SJCRH30 (cell line): ENCODE results near the gene SOWAHD. TPM values are rescaled to one million over a fixed set of nuclear protein-coding genes. Genes with fewer than 3 reads are reported as not detected.
"Not testable (repeated sequence)": the region's sequence is repeated elsewhere in the genome, so short reads cannot be mapped to it uniquely, and the experiment has no call there.

ENCODE experiments used
- DNase-seq, 2 experiments: peaks; one replicate each; pipeline ENCODE4 v3.0.0-alpha.2; 2015 to 2020
- H3K27ac ChIP-seq: fragments of 250-450 bp; sonication (Bioruptor Pico); 2 replicates; pipeline ENCODE4 v1.5.1; 2020; ENCODE audit warnings: mild to moderate bottlenecking, moderate library complexity
- H3K27me3 ChIP-seq: fragments of 250-450 bp; sonication (Bioruptor Pico); 2 replicates; pipeline ENCODE4 v1.5.1; 2020; ENCODE audit warnings: mild to moderate bottlenecking, moderate library complexity
- H3K36me3 ChIP-seq: fragments of 250-450 bp; sonication (Bioruptor Pico); 2 replicates; pipeline ENCODE4 v1.5.1; 2020; ENCODE audit warnings: mild to moderate bottlenecking, moderate library complexity
- H3K4me1 ChIP-seq: fragments of 250-450 bp; sonication (Bioruptor Pico); 2 replicates; pipeline ENCODE4 v1.5.1; 2020; ENCODE audit warnings: mild to moderate bottlenecking, moderate library complexity
- H3K4me3 ChIP-seq: fragments of 250-450 bp; sonication (Bioruptor Pico); 2 replicates; pipeline ENCODE4 v1.5.1; 2020; ENCODE audit warnings: mild to moderate bottlenecking, moderate library complexity
- H3K9me3 ChIP-seq: fragments of 250-450 bp; sonication (Bioruptor Pico); replicated peaks from 2 replicates; pipeline ENCODE4 v1.5.1; 2020; ENCODE audit warnings: mild to moderate bottlenecking, moderate library complexity
- total RNA-seq: library from RNA; depleted of rRNA; stranded (reverse); fragments of >200 nt; shearing (Covaris generic); gene quantifications from 2 replicates; pipeline ENCODE4 v1.2.3, GENCODE V29; 2014; rRNA removed

Gene SOWAHD
- total RNA-seq, 1 experiment from 2014 or later, result not detected

- Histone ChIP-seq H3K27me3 (no peaks in the 10 kb centered on the region), H3K4me1 (no peaks in the 10 kb centered on the region), H3K9me3 (no peaks in the 10 kb centered on the region), H3K4me3 (no peak overlapping the region), H3K36me3 (peaks cover 7% of the 10 kb centered on the region), H3K27ac (no peak overlapping the region)
- no peak for DNase-seq
Measured at GRCh38 chrX:119775517-119776238, 17.3 kb downstream of the SOWAHD start.

- no peaks in the 10 kb centered on the region for H3K4me1 ChIP-seq
- H3K9me3 ChIP-seq, result no peaks in the 10 kb centered on the region
- no peak for DNase-seq
- H3K27ac ChIP-seq, result no peak overlapping the region
- H3K4me3 ChIP-seq, result no peak overlapping the region
- no peaks in the 10 kb centered on the region for H3K27me3 ChIP-seq
- peaks cover 39% of the 10 kb centered on the region for H3K36me3 ChIP-seq
Measured at GRCh38 chrX:119778829-119779228, 20.4 kb downstream of the SOWAHD start.

GRCh38 chrX:119783026-119783425 lies 24.6 kb downstream of the SOWAHD start:
- no peaks in the 10 kb centered on the region for H3K27me3 ChIP-seq
- no peaks in the 10 kb centered on the region; the same call in 1 of the 2 replicates for H3K4me1 ChIP-seq
- no peak overlapping the region for H3K27ac ChIP-seq
- no peak overlapping the region for H3K4me3 ChIP-seq
- H3K9me3 ChIP-seq, result no peaks in the 10 kb centered on the region
- no peak for DNase-seq
- peaks cover 74% of the 10 kb centered on the region for H3K36me3 ChIP-seq

GRCh38 chrX:119784747-119785446 lies 26.5 kb downstream of the SOWAHD start:
- no peak overlapping the region for H3K4me3 ChIP-seq
- no peaks in the 10 kb centered on the region for H3K27me3 ChIP-seq
- DNase-seq, result peak; percentile 45 to 58
- peaks cover 93% of the 10 kb centered on the region for H3K36me3 ChIP-seq
- no peaks in the 10 kb centered on the region; the same call in 1 of the 2 replicates for H3K4me1 ChIP-seq
- H3K9me3 ChIP-seq, result no peaks in the 10 kb centered on the region
- H3K27ac ChIP-seq, result no peak overlapping the region

GRCh38 chrX:119790977-119791436 lies 32.6 kb downstream of the SOWAHD start:
- Histone ChIP-seq H3K4me1 (no peaks in the 10 kb centered on the region; the same call in 1 of the 2 replicates), H3K27ac (peak overlapping the region; percentile 88), H3K27me3 (no peaks in the 10 kb centered on the region), H3K4me3 (peak overlapping the region; percentile 80), H3K36me3 (peaks cover 48% of the 10 kb centered on the region), H3K9me3 (no peaks in the 10 kb centered on the region)
- DNase-seq, result peak in 1 of 2 experiments; percentile 62

- no peaks in the 10 kb centered on the region; the same call in 1 of the 2 replicates for H3K4me1 ChIP-seq
- H3K36me3 ChIP-seq, result peaks cover 42% of the 10 kb centered on the region
- DNase-seq, result peak; percentile 97 to 99
- peak within 1 kb of the TSS; percentile 88 for H3K27ac ChIP-seq
- peak within 1 kb of the TSS; percentile 80 for H3K4me3 ChIP-seq
- H3K9me3 ChIP-seq, result no peaks in the 10 kb centered on the region
- H3K27me3 ChIP-seq, result no peaks in the 10 kb centered on the region
Measured at GRCh38 chrX:119791437-119792231, 33.2 kb downstream of the SOWAHD start, which contains the start of gene RPL39. RPL39 (minus strand) TSS chrX:119791630; CDS start chrX:119791576, 54 bp downstream.

GRCh38 chrX:119801253-119802221 lies 43.1 kb downstream of the SOWAHD start:
- peaks cover 4% of the 10 kb centered on the region; the same call in 1 of the 2 replicates for H3K9me3 ChIP-seq
- no peak for DNase-seq
- no peaks in the 10 kb centered on the region for H3K4me1 ChIP-seq

GRCh38 chrX:119802546-119802945 lies 44.2 kb downstream of the SOWAHD start:
- H3K27me3 ChIP-seq, result no peaks in the 10 kb centered on the region
- no peak overlapping the region for H3K27ac ChIP-seq
- H3K4me3 ChIP-seq, result no peak overlapping the region
- no peak for DNase-seq
- H3K9me3 ChIP-seq, result peaks cover 4% of the 10 kb centered on the region; the same call in 1 of the 2 replicates
- H3K4me1 ChIP-seq, result no peaks in the 10 kb centered on the region
- no peaks in the 10 kb centered on the region for H3K36me3 ChIP-seq

More at GRCh38 chrX:119801253-119802221, 43.1 kb downstream of the SOWAHD start:
- no peak overlapping the region for H3K27ac ChIP-seq
- no peaks in the 10 kb centered on the region for H3K36me3 ChIP-seq
- no peaks in the 10 kb centered on the region for H3K27me3 ChIP-seq
- no peak overlapping the region for H3K4me3 ChIP-seq

GRCh38 chrX:119808461-119808860 lies 50.1 kb downstream of the SOWAHD start:
- not testable (repeated sequence) for H3K9me3 ChIP-seq, H3K4me3 ChIP-seq, H3K27ac ChIP-seq, H3K27me3 ChIP-seq, H3K4me1 ChIP-seq, DNase-seq, H3K36me3 ChIP-seq

- no peak overlapping the region for H3K27ac ChIP-seq
- H3K36me3 ChIP-seq, result no peaks in the 10 kb centered on the region
- peaks cover 4% of the 10 kb centered on the region; the same call in 1 of the 2 replicates for H3K9me3 ChIP-seq
- no peaks in the 10 kb centered on the region for H3K4me1 ChIP-seq
- no peak overlapping the region for H3K4me3 ChIP-seq
- no peak for DNase-seq
- no peaks in the 10 kb centered on the region for H3K27me3 ChIP-seq
Measured at GRCh38 chrX:119809185-119809666, 50.8 kb downstream of the SOWAHD start.

Other genes starting within 250 kb of the SOWAHD start
- gene STEEP1, start 193.2 kb upstream of the SOWAHD start, total RNA-seq, result 88.9 and 91.5 TPM in 2 replicates
- 85.1 and 90.5 TPM in 2 replicates for gene UBE2A, start 184.0 kb upstream of the SOWAHD start, total RNA-seq
- 27.7 and 27.8 TPM in 2 replicates for gene NKRF, start 152.2 kb upstream of the SOWAHD start, total RNA-seq
- 70.9 and 73.8 TPM in 2 replicates for gene SEPTIN6, start 65.4 kb upstream of the SOWAHD start, total RNA-seq
- 7,998 and 9,259 TPM in 2 replicates for gene RPL39, start 33.0 kb downstream of the SOWAHD start, total RNA-seq
- 25.1 and 33.9 TPM in 2 replicates for gene UPF3B, start 94.4 kb downstream of the SOWAHD start, total RNA-seq
- gene RNF113A, start 113.1 kb downstream of the SOWAHD start, total RNA-seq, result 48.5 and 51.9 TPM in 2 replicates
- gene NDUFA1, start 113.2 kb downstream of the SOWAHD start, total RNA-seq, result 278 and 293 TPM in 2 replicates
- not detected in 2 replicates for gene AKAP14, start 137.3 kb downstream of the SOWAHD start, total RNA-seq
- gene NKAP, start 185.2 kb downstream of the SOWAHD start, total RNA-seq, result 14.2 and 15.3 TPM in 2 replicates